Measurements from ENCODE around the gene CIRBP. TPM values are rescaled to one million over a fixed set of nuclear protein-coding genes. Genes with fewer than 3 reads are reported as not detected.

CIRBP gene
- total RNA-seq, 1 donor from 2014 or later, result 370 TPM

DNA sequence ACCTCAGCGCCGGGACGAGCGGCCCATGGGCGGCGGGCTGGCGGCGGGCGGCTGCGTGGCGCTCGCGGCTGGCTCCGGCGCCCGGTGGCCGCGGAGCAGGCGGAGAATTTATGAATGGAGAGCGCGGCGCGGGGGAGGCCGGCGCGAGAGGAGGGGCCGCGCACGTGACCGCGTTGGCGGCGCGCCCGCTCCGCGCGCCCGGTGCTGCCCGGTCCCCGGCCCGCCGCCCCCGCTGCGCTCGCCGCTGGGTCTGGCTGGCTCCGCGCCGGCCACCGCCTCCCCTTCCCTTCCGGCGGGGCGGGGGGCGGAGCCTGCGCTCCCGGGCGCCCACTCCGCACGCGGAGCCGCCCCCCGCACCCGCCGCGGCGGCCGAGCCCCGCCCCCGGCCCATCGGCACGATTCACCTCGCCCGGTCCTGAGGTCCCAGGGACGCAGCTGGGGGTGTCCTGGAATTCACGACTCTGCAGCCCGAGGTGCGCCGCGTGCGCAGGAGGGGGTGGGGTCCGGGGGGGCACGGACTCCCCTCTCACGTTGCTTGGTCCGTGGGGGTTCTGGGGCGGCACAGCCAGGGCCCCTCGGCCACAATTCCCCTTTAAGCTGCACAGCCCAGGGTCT lies 31.3 kb upstream of the CIRBP start, which contains the start of gene CBARP:
CBARP (minus strand) TSS at position 252 of the 615 bp plus-strand sequence. CDS start 1,905 bp downstream, outside the sequence.
- H3K36me3 ChIP-seq (ENCODE audit: control insufficient read depth, insufficient read depth, low read length), result peaks cover 2% of the 10 kb centered on the region
- TF ChIP-seq, protein P1, sequence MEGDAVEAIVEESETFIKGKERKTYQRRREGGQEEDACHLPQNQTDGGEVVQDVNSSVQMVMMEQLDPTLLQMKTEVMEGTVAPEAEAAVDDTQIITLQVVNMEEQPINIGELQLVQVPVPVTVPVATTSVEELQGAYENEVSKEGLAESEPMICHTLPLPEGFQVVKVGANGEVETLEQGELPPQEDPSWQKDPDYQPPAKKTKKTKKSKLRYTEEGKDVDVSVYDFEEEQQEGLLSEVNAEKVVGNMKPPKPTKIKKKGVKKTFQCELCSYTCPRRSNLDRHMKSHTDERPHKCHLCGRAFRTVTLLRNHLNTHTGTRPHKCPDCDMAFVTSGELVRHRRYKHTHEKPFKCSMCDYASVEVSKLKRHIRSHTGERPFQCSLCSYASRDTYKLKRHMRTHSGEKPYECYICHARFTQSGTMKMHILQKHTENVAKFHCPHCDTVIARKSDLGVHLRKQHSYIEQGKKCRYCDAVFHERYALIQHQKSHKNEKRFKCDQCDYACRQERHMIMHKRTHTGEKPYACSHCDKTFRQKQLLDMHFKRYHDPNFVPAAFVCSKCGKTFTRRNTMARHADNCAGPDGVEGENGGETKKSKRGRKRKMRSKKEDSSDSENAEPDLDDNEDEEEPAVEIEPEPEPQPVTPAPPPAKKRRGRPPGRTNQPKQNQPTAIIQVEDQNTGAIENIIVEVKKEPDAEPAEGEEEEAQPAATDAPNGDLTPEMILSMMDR (IDR thresholded peaks at IDR 0.05; ENCODE audit: insufficient read depth, low read length, severe bottlenecking), result no peak
- no peak for DNase-seq (ENCODE audit: low read depth)
- no peak for FAIRE-seq
- no peaks in the 10 kb centered on the region for H3K27me3 ChIP-seq (ENCODE audit: control insufficient read depth, insufficient read depth, low read length)
- H3K4me3 ChIP-seq (ENCODE audit: low read depth, low read length), result peak within 1 kb of the TSS; percentile 61

DNA sequence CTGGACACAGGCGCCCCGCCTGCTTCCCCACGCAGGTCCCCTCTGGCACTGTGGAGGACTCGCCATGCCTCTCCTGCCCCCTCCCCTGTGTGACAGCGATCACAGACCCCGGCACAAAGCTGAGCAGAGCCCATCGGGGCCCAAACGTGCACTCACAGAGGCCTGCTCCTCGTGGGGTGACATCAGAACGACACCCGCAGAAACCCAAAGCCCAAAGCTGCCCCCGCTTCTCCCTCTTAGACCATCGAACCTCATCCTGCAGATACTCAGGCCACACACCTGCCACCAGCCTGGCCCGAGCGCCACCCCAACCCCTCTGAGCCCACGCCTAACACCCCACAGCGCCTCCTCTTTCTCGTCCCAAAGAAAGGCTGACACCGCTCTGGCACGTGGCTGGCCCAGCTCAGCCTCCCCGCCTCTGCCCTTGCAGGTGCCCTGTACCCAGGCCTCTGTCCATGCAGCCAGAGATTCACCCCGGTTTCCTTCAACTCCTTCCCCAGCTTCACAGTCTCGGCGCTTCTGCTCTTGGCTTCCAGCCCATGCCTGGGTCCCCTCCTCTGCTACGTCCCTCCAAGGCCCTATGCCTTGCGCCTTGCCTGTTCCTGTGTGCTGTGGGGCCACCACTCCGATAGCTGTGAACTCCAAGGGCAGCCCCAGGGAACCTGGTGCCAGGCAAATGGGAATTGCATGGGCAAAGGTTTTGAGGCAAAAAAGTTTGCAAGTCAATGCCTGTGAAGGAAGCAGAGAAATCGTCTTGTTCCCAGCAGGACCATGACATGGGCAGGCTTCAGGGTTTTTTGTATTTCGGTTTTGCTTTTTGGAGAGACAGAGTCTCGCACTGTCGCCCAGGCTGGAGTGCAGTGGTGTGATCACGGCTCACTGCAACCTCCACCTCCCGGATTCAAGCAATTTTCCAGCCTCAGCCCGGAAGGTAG lies 30.5 kb upstream of the CIRBP start:
- DNase-seq (ENCODE audit: low read depth) (no peak), FAIRE-seq (no peak)
- no peaks in the 10 kb centered on the region for H3K27me3 ChIP-seq (ENCODE audit: control insufficient read depth, insufficient read depth, low read length)
- H3K36me3 ChIP-seq (ENCODE audit: control insufficient read depth, insufficient read depth, low read length), result peaks cover 2% of the 10 kb centered on the region
- H3K4me3 ChIP-seq (ENCODE audit: low read depth, low read length), result no peak overlapping the region
- TF ChIP-seq, protein P1 (IDR thresholded peaks at IDR 0.05; ENCODE audit: insufficient read depth, low read length, severe bottlenecking), result no peak

DNA sequence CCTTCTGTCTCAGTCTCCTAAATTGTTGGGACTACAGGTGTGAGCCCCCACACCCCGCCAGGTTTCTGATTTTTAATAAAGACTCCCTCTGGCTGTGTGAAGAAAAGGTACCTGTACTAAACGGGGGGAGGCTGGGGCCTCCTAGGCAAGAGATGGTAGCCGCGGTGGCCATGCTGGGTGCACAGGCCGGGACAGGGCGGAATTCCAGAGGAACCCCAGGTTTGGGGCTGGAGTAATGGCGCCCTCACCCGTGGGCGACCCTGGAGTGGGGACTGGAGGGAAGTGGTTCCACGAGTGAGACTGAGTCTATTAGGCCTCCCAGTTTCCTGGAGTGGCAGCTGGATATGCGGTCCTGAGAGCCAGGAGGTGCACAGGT lies 29.7 kb upstream of the CIRBP start:
- Histone ChIP-seq H3K36me3 (ENCODE audit: control insufficient read depth, insufficient read depth, low read length) (peaks cover 5% of the 10 kb centered on the region), H3K4me3 (ENCODE audit: low read depth, low read length) (no peak overlapping the region), H3K27me3 (ENCODE audit: control insufficient read depth, insufficient read depth, low read length) (no peaks in the 10 kb centered on the region)
- TF ChIP-seq, protein P1 (IDR thresholded peaks at IDR 0.05; ENCODE audit: insufficient read depth, low read length, severe bottlenecking), result no peak
- DNase-seq (ENCODE audit: low read depth) (no peak), FAIRE-seq (no peak)

DNA sequence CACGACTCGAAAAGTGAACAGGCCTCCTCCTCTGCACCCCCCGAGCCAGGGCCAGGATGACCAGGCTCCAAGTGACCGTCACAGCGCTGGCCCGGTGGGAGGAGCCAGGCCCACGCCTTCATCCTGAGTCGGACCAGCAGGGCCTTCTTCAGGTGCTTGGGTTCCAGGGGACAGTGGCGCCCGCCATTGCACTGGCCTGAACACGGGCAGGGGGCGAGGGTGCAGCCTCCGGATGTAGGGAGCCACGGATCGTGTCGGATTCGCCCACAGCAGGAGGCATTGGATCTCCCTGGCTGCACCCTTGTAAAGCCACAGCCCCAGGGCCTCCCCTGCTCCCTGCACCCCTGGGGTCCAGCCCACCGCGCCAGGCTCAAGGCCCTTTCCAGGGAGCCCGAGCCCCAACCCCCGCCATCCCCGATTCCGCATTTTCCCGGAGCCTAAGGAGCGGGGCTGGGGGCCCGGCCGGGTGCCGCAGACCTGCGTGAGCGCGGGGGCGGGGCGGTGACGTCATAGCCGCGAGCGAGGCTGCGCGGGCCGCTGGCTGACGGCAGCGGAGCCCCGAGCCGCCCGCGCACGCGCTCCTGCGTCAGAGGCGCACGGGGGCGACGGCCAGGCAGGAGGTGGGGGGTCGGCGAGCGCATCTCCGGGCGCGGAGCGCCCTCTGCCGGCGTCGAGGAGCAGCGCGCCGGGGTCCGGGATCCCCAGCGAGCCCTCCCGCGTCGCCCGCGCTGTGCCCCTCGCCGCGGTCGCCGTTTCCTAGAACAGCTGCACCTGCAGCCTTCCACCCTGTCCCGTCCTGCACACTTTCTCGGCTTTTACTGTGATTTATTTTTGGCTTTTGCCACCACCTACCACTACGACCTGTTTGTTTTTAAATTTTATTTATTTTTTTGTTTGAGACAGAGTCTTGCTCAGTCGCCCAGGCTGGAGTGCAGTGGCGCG lies 29.1 kb upstream of the CIRBP start:
- TF ChIP-seq, protein P1 (IDR thresholded peaks at IDR 0.05; ENCODE audit: insufficient read depth, low read length, severe bottlenecking), result peak; percentile 81
- no peaks in the 10 kb centered on the region for H3K27me3 ChIP-seq (ENCODE audit: control insufficient read depth, insufficient read depth, low read length)
- FAIRE-seq, result no peak
- peak overlapping the region; percentile 31 for H3K4me3 ChIP-seq (ENCODE audit: low read depth, low read length)
- peak; percentile 64 for DNase-seq (ENCODE audit: low read depth)
- peaks cover 5% of the 10 kb centered on the region for H3K36me3 ChIP-seq (ENCODE audit: control insufficient read depth, insufficient read depth, low read length)

DNA sequence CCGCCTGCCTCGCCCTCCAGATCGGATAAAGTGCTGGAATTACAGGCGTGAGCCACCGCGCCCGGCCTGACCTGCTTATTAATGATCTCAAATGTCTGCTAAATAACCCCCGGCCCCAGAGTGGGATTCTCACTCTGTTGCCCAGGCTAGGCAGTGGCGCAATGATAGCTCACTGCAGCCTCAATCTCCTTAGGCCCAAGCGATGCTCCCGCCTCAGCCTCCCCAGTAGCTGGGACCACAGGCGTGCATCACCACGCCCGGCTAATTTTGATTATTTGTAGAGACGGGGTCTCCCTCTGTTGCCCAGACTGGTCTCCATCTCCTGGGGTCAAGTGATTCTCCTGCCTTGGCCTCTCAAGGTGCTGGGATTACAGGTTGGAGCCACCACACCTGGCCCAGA lies 28.2 kb upstream of the CIRBP start:
- Histone ChIP-seq H3K27me3 (ENCODE audit: control insufficient read depth, insufficient read depth, low read length) (no peaks in the 10 kb centered on the region), H3K36me3 (ENCODE audit: control insufficient read depth, insufficient read depth, low read length) (peaks cover 3% of the 10 kb centered on the region), H3K4me3 (ENCODE audit: low read depth, low read length) (peak overlapping the region; percentile 31)
- DNase-seq (ENCODE audit: low read depth) (no peak), FAIRE-seq (no peak)
- TF ChIP-seq, protein P1 (IDR thresholded peaks at IDR 0.05; ENCODE audit: insufficient read depth, low read length, severe bottlenecking), result no peak

All from bronchial epithelial cell (primary cell).